Stimulated activated CD4-positive, alpha-beta T cell treated with anti-CD3 and anti-CD28 coated beads, Interleukin-12 subunit alpha, Interleukin-12 subunit beta, amount 100 ng/mL, for 4 hours (primary cell): Measurements from ENCODE around the gene ARID3A.
"Not testable (repeated sequence)": the region's sequence is repeated elsewhere in the genome, so short reads cannot be mapped to it uniquely, and the experiment has no call there.

Experiments used
- DNase-seq: peaks from one replicate; pipeline ENCODE4 v3.0.0-alpha.2; 2020

The ARID3A gene

DNA sequence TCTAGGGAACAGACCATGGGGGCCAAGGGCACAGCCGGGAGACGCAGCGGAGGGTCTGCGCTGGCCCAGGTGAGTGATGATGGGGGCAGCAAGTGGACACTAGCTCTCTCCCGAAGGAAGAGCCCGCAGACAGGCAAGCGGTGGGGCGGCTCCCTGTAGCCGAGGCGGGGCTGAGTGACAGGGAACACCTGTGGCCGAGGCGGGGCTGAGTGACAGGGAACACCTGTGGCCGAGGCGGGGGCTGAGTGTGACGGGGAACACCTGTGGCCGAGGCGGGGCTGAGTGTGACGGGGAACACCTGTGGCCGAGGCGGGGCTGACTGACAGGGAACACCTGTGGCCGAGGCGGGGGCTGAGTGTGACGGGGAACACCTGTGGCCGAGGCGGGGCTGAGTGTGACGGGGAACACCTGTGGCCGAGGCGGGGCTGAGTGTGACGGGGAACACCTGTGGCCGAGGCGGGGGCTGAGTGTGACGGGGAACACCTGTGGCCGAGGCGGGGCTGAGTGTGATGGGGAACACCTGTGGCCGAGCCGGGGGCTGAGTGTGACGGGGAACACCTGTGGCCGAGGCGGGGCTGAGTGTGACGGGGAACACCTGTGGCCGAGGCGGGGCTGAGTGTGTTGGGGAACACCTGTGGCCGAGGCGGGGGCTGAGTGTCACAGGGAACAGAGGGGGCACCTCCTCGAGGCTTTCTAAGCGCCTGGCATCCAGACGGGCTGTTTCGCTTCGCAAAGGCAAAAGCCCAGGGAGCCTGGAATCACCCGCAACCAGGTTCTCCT, 34.2 kb upstream of the ARID3A start:
- not testable (repeated sequence) for DNase-seq

DNA sequence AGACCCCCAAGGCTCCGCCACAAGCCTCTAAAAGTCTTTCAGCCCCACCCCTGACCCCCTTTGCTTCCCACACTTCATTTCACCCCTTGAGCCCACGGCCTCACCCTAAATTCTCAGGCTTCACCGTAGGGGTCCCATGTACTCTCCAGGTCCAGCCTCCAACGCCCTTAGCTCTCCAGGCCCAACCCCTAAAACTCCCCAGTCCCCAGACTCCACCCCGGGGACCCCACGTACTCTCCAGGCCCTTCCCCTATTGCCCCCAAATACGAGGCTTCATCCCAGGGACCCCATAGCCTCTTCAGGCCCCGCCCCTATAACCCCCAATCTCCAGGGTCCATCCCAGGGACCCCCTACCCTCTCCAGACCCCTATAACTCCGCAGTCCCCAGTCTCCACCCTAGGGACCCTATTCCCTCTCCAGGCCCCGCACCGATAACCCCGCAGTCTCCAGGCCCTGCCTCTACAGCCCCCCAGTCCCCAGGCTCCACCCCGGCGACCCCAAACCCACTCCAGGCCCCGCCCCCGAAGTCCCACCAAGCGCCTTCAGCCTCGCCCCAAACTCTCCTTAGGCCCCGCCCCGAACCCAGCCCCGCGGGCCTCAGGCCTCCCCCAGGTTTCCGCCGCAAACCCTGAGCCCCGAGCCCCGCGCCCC, 33.5 kb upstream of the ARID3A start:
- no peak for DNase-seq

DNA sequence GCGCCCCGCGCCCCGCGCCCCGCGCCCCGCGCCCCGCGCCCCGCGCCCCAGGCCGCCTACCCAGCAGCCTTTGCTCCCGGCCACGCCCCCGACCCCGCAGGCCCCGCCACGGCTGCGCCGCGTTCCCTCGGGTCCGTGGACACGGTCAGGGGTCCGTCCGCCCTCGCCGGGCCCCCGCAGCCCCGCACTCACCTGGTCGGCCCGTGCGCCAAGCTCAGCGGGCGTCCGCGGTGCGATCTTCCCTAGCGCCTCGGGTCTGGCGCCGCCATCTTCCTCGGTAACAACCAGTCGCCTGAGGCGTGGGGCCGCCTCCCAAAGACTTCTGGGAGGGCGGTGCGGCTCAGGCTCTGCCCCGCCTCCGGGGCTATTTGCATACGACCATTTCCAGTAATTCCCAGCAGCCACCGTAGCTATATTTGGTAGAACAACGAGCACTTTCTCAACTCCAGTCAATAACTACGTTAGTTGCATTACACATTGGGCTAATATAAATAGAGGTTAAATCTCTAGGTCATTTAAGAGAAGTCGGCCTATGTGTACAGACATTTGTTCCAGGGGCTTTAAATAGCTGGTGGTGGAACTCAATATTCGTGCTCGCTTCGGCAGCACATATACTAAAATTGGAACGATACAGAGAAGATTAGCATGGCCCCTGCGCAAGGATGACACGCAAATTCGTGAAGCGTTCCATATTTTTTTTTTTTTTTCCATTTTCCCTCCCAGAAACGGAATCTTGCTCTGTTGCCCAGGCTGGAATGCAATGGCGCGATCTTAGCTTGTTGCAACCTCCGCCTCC, 32.7 kb upstream of the ARID3A start, which contains the start of the genes MED16 and RNU6-9:
MED16 (minus strand) TSS at position 294 of the 796 bp plus-strand sequence. CDS start 2,056 bp downstream, outside the sequence.
RNU6-9 (plus strand) TSS at position 591 of the 796 bp plus-strand sequence.
- peak; percentile 83 for DNase-seq

DNA sequence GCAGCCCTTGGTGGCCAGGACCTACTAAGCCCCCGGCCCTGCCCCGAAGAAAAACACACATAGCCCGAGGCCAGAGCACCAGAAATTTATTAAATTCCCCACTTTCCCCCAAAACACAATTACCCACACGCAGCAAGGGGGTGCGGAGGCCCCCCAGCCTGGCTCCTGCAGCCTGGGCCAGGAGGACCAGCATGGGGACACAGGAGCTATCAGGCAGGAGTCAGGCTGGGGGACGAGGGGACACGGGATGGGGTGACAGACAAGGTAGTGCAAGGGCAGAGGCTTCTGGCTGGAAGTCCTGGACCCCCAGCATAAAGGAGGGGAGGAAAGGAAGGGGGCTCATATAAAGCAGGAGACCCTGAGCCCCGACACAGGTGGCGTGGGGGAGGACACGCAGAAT, 29.4 kb upstream of the ARID3A start:
- DNase-seq: no peak

DNA sequence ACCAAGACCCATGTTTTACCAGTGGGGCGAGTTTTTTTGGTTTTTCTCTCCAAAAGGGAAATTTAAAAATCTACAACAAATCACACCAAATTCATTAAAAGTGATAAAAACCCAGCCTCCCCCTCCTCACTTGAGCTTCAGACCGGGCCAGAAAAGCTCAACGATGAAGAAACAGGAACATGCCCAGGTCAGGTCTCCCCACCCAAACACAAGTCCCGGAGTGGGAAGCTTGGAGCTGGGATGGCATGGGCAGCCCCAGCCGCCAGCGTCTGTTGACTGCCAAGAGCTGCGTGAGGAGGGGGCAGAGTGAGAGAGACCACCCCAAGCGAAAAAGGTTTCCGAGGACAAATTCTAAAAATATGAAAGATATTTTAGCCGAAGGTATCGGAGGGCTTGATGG, 28.8 kb upstream of the ARID3A start:
- no peak for DNase-seq

DNA sequence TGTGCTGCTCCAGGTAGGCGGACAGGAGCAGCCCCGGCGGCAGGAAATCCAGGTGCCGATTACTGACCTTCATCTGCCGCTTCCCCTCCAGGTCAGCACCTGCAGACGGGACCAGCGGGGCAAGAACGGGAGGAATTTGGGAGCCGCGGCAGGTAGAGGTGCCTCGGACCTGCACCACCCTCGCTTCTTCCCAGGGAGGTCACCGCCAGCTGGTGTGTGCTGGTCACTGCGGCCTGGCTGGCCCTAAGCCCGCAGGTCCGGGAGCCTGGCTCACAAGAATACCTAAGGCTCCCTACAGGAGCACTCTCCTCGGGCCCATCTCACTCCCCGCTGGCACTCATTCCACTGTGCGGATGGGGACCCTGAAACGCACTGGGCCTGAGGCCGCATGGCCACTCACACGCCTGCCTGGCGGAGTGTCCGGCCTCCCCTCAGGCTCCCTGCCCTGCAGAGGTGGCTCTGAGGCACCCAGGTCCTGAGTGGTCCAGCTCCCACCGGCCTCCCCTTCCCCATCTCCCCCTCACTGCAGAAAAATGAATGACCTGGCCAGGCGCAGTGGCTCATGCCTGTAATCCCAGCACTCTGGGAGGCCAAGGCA, 28.3 kb upstream of the ARID3A start:
- no peak for DNase-seq

DNA sequence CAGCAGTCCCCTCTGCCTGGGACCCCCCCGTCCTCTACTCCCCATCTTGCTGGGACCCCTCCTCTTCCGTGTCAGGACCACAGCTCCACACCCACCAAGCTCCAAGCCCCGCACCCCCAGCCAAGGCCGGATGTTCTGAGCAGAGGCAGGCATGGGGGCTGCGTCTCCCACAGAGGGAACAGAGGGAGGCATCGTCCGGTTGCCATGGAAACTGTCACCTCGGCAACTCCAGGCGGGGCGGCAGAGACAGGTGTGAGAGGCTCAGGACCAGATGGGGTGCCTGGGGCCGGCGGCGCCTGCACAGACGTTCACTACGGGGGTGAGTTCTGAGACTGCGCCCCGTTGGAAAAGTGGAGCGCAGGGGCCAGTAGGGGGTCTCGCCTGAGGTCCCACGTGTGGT, 27.2 kb upstream of the ARID3A start:
- no peak for DNase-seq

DNA sequence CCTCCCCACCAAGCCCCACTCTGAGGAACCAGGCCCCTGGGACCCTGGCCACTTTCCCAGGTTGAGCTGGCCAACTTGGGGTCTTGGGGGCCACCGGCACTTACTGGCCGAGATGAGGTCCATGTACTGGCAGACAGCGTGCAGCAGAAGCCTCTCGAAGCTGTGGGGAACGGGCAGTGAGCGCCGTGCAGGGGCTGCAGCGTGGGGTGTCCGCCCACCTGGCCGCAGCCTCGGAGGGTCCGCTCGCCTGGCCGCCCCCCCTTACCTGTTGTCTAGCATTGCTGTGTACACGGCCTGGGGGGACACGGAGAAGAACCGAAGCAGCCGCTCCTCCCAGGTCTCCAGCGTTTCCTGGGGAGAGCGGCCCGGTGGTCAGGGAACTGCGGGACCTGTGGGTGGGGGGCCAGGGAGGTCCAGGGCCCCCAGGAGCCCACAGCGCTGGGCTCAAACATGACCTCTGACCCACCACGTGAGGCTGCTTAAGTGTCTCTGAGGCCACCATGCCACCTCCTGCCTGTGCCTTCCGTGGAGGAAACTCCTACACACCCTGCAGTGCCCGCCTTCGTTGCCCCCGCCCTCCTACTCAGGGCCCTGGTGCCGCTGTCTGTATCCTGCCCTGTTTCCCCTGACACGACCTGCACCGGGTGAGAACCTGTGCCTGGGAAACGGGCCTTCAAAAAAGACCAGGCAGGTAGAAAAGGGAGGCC, 26.3 kb upstream of the ARID3A start:
- DNase-seq: no peak

DNA sequence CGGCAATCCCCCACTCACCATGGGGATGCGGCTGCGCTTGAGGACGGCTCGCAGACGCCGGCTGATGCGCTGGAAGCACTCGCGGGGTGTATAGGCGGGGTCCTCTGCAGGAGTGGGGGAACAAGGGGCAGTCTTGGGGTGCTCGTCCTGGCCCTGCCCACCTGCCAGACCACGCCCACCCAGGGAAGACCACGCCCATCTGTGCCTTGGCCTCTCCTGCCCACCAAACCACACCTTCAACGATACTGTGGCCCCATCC, 25.9 kb upstream of the ARID3A start:
- no peak for DNase-seq

DNA sequence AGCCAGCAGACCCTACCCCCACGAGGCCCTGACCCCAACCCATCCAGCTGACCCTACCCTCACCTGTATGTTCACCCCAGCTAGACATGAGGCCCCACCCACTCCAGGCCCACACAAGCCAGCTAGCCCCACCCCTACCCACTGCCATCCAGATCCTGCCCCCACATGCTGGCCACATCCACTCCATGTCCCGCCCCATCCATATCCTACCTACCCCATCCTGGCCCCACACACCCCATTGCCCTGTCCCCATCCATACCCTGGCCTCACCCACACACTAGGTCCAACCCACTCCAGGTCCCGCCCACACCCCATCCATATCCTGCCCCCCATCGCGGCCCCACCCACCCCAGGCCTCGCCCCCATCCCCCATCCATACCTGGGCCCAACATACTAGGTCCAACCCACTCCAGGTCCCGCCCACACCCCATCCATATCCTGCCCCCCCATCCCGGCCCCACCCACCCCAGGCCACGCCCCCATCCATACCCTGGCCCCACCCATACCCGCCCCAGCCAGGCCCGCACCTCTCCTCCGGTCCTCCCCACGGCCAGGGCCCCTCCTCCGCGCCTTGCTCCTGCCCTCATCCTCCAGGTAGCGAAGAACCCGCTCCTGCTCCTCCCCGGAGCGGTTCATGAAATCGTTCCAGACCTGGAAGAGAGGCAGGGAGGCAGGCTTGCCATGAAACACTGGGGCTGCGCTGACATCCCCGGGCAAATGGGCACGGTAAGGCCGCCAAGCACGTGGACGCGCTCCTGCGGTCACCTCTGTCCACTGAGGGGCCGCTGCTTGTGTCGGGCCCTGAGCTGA, 25.3 kb upstream of the ARID3A start:
- no peak for DNase-seq

DNA sequence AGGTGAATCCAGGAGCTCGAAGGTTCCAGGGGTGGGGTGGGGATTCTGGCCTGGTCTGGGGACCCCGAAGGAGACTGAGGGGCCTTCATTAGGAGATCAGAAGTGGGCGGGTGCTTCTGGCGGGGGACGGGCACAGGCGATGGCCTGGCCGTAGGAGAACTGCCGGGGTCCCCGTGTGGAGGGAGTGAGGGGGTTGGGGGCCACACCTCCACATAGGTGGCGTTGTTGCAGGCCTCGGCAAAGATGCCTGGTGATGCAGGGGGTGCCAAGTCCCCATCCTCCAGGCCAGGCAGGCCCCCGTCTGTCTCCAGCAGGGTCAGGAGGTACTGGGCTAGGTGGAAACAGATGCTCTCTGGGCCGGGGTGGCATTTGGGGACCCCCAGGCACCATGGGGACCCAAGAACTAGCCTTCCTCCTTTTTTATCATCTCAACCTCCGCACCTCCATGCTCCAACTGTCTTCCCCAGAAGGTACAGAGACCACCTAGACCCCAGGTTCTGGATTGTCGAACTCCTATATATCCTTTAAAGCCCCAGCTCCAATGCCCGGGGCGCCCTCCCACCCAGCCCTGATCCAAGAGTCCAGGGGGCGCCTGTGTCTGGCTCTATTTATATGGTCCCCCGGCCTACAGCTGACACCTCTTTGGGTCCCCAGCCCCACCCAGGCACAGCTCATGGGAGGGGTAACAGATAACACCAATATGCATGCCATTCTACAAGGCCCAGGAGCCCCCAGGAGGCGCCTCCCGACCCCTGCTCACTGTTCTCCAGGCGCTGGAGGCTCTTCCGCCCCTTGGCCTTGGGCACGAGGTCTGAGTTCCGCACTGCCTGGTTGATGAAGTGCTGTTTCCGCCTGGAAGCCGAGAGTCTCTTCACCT, 24.4 kb upstream of the ARID3A start:
- no peak for DNase-seq

DNA sequence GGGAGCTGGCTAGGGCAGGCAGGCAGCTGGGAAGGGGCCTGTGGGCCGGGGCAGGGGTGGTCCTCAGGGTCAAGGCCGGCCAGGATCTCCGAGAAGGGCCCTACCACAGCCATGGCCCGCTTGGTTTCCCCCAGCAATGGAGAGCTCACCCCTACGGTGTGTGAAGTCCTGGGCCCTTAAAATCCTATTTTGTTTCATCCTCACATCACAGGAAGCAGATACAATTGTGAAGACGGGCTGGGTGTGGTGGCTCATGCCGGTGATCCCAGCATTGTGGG, 23.8 kb upstream of the ARID3A start:
- DNase-seq: no peak

DNA sequence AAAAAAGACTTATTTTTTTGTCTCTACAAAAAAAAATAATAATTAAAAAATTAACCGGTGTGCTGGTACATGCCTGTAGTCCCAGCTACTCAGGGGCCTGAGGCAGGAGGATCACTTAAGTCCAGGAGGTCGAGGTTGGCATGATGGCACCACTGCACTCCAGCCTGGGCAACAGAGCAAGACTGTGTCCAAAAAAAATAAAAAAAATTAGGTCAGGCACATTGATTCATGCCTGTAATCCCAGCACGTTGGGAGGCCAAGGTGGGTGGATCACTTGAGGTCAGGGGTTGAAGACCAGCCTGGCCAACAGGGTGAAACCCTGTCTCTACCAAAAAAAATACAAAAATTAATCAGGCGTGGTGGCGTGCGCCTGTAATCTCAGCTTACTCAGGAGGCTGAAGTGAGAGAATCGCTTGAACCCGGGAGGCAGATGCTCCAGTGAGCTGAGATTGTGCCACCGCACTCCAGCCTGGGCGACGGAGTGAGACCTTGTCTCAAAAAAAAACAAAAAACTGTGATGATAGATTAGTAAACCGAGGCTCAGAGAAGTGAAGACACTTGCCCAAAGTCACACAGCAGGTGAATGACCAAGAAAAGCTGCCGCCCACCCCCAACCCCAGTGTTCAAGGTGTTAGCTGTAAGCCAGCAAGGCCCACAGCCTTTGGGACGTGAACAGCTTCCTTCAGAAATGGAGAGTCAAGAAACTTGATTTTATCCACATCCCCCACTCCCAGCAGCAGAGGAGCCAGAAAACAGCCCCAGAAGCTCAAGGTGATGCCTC, 23.2 kb upstream of the ARID3A start:
- DNase-seq: no peak

DNA sequence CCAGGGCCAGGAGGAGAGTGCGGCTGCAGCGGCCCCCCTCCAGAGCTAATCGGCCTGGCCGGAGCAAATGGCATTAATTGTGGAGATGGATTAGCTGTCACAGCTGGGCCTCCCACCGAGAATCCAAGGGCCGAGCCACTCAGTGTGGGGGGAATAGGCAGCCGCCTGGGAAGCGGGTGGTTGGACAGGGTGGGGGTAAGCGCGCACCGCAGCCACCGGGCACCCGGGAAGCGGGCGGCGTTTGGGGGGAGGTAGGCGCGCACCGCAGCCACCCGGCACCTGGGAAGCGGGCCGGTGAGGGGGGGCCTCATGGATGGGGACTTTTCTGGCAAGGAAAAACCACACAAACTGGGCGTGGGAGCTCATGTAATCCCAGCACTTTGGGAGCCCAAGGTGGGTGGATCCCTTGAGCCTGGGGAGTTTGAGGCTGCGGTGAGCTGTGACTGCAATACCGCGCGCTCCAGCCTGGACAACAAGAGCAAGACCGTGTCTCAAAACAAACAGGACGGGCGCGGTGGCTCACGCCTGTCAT, 22.5 kb upstream of the ARID3A start:
- no peak for DNase-seq

DNA sequence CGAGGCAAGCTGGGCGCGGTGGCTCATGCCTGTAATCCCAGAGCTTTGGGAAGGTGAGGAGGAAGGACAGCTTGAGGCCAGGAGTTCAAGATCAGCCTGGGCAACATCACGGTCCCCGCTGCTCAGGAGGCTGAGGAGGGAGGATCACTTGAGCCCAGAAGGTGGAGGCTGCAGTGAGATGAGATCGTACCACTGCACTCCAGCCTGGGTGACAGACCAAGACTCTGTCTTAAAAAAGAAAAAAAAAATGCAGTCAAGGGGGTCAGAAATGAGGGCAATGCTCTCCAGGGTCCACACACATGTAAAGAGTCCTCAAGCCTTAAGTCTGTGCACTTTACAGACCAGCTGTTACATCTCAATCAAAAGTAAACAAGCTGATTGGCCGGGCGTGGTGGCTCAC, 21.3 kb upstream of the ARID3A start:
- DNase-seq: no peak

DNA sequence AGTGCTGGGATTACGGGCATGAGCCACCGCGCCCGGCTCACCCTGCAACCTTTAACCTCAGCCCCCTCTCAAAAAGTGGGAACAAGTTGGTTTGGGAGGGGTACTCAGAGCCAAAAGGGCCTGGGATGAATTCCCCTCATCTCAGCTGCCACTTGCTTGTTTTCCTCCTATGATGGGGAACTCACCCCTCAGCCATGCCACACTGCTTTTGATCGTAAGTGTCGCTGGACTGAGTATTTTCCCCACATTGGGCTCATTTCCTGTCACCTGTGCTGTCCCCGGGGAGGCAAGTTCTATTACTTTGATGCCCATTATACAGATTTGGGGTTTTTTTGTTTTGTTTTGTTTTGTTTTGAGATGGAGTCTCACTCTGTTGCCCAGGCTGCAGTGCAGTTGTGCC, 19.4 kb upstream of the ARID3A start:
- no peak for DNase-seq

DNA sequence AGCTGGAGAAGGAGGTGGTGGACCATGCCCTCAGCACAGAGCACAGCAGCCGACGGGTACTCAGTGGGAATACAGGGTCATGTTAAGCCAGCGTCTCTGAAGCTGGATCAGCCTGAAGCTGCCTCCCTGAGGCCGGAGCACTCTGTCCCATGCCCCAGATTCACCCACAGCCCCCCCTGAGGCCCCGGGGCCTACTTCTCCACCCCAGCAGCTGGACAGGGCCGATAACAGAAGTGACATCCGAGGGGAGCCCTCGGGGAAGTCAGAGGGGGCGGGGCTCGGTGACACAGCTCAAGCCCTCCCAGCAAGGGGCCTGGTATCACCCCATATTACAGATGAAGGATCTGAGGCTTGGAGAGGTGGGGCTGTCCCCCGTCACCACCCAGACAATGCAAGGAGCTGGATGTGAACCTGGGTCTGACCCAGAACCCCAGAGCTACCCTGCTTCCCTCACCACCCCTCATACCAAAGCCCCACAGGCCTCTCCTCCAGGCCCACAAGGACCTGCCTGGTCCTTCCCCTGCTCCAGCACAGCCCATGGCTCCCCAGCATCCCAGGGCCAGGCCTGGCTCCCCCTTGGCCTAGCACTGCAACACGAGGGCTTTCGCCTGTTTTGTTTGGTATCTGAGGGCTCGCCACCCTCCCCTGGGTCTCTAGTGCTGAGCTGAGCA, 18.5 kb upstream of the ARID3A start:
- DNase-seq: no peak

DNA sequence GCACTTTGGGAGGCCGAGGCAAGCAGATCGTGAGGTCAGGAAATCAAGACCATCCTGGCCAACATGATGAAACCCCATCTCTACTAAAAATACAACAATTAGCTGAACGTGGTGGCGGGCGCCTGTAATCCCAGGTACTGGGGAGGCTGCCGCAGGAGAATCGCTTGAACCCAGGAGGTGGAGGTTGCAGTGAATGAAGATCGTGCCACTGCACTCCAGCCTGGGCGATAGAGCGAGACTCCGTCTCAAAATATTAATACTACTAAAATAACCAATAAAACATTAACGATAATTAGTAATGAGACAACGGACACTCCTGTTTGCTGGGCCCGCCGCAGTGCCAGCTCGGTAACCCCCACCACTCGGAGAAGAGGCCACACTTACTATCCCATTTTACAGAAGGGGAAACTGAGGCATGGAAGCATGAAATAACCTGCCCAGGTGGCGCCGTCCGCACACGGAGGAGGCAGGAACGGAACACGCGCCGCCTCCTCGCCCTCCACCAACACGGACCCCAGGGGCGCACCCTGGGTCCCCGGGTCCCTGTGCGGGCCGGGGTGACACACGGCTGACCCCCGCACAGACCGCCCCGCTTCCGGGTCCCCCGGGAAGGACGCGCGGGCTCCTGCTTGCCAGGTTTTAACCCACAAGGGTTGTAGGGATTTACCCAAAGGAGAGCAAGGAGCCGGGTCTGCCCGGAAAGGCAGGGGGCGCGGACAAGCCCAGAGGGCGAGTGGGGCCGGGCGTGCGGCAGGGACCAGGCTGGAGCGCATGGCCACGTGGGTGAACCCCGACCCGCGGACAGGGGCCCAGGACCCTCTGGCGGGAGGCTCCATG, 14.4 kb upstream of the ARID3A start:
- DNase-seq: no peak
